Measurements from ENCODE around the gene UBE2QL1.

- TF ChIP-seq PAX5 (IDR thresholded peaks at IDR 0.05; ENCODE audit: insufficient read depth, low read length, severe bottlenecking) (no peak), POLR2A (IDR thresholded peaks at IDR 0.05; ENCODE audit: low read depth, low read length) (no peak), POLR2AphosphoS5 (IDR thresholded peaks at IDR 0.05; ENCODE audit: low read depth, low read length) (no peak), TAF1 (IDR thresholded peaks at IDR 0.05; ENCODE audit: low read depth, low read length) (no peak)
These were observed 30.1 kb downstream of the UBE2QL1 start for GRCh38 chr5:6478793-6479192.

Measured in GM12891 (cell line).